HEK293 (cell line): ENCODE data around the gene ABHD16B.
A peak's percentile ranks its signal among the peaks of the same experiment; 100 is the strongest.

Source experiments
- CTCF ChIA-PET: fragments of 350-600 bp; formaldehyde crosslinking; extraction: SDS; loops from one replicate; lab custom pipeline; 2021; ENCODE audit warnings: antibody characterized with exemption; lab: Yijun Ruan, JAX
- POLR2A ChIA-PET: fragments of 300-600 bp; formaldehyde crosslinking; extraction: SDS; loops from one replicate; lab custom pipeline; 2020; ENCODE audit warnings: antibody characterized with exemption, inconsistent platforms; lab: Yijun Ruan, JAX
- H3K27ac ChIP-seq: fragments of 200-500 bp; sonication (Bioruptor generic); 2 replicates; pipeline ENCODE4 v1.5.1; 2014; ENCODE audit warnings: low read depth, low read length, control low read depth, inconsistent platforms; ENCODE audit errors: extremely low read depth
- H3K36me3 ChIP-seq, 2 experiments: fragments of 200-500 bp in 1 of 2; sonication (Bioruptor generic) in 1 of 2; 1 replicate in 1 of 2; 2 replicates in 1 of 2; pipeline ENCODE4 v1.5.1; 2014 to 2017; ENCODE audit warnings: inconsistent platforms in 2 of 2, low read length in 2 of 2; ENCODE audit not compliant: control insufficient read depth in 2 of 2, insufficient read depth in 1 of 2
- H3K4me1 ChIP-seq: fragments of 200-500 bp; sonication (Bioruptor generic); 2 replicates; pipeline ENCODE4 v1.5.1; 2014; ENCODE audit warnings: mild to moderate bottlenecking, low read length, inconsistent platforms; ENCODE audit not compliant: control insufficient read depth, insufficient read depth
- H3K4me3 ChIP-seq: 2 replicates; pipeline ENCODE4 v1.5.1; 2011; ENCODE audit warnings: low read depth, mild to moderate bottlenecking, control low read depth, low read length, moderate library complexity
- H3K9me3 ChIP-seq: fragments of 200-500 bp; sonication (Bioruptor generic); 2 replicates; pipeline ENCODE4 v1.5.1; 2014; ENCODE audit warnings: low read depth, low read length, inconsistent platforms; ENCODE audit not compliant: control insufficient read depth, insufficient read depth
- HOXC10 ChIP-seq: sonication (generic); formaldehyde crosslinking; IDR thresholded peaks from 2 replicates; pipeline ENCODE4 v1.8.1; 2023; ENCODE audit warnings: mild to moderate bottlenecking, missing genetic modification reagents
- IKZF3 ChIP-seq: fragments of 450-650 bp; IDR thresholded peaks from 2 replicates; pipeline ENCODE4 v1.5.0; 2018; ENCODE audit warnings: missing biosample characterization, mild to moderate bottlenecking, missing genetic modification characterization, moderate library complexity
- KLF9 ChIP-seq: fragments of 450-650 bp; formaldehyde crosslinking; IDR thresholded peaks from 2 replicates; pipeline ENCODE4 v1.5.1; 2016; ENCODE audit warnings: missing biosample characterization, missing genetic modification characterization, low read depth
- PRDM4 ChIP-seq: fragments of 450-650 bp; formaldehyde crosslinking; IDR thresholded peaks from 2 replicates; pipeline ENCODE4 v1.5.1; 2017; ENCODE audit warnings: missing biosample characterization, missing genetic modification characterization
- PRDM6 ChIP-seq: fragments of 450-650 bp; formaldehyde crosslinking; IDR thresholded peaks from 2 replicates; pipeline ENCODE4 v1.5.1; 2017; ENCODE audit warnings: missing biosample characterization, missing genetic modification characterization
- SP2 ChIP-seq: fragments of 450-650 bp; formaldehyde crosslinking; IDR thresholded peaks from 2 replicates; pipeline ENCODE4 v1.5.1; 2016; ENCODE audit warnings: missing biosample characterization, missing genetic modification characterization
- TSHZ1 ChIP-seq: fragments of 450-650 bp; formaldehyde crosslinking; IDR thresholded peaks from 2 replicates; pipeline ENCODE4 v1.5.1; 2016; ENCODE audit warnings: missing biosample characterization, missing genetic modification characterization, borderline replicate concordance
- ZEB2 ChIP-seq: fragments of 450-650 bp; formaldehyde crosslinking; IDR thresholded peaks from 2 replicates; pipeline ENCODE4 v1.5.1; 2016; ENCODE audit warnings: missing biosample characterization, missing genetic modification characterization
- ZIC2 ChIP-seq: fragments of 450-650 bp; formaldehyde crosslinking; IDR thresholded peaks from 2 replicates; pipeline ENCODE4 v1.5.1; 2016; ENCODE audit warnings: missing biosample characterization, missing genetic modification characterization
- ZNF146 ChIP-seq: fragments of 450-650 bp; formaldehyde crosslinking; IDR thresholded peaks from 2 replicates; pipeline ENCODE4 v1.5.1; 2016; ENCODE audit warnings: missing biosample characterization, missing genetic modification characterization
- ZNF324 ChIP-seq: fragments of 450-650 bp; formaldehyde crosslinking; IDR thresholded peaks from 2 replicates; pipeline ENCODE4 v1.5.1; 2016; ENCODE audit warnings: missing biosample characterization, missing genetic modification characterization
- ZNF558 ChIP-seq: fragments of 450-650 bp; formaldehyde crosslinking; IDR thresholded peaks from 2 replicates; pipeline ENCODE4 v1.5.1; 2016; ENCODE audit warnings: missing biosample characterization, missing genetic modification characterization
- ZNF585B ChIP-seq: fragments of 450-650 bp; formaldehyde crosslinking; IDR thresholded peaks from 2 replicates; pipeline ENCODE4 v1.5.1; 2016; ENCODE audit warnings: missing biosample characterization, missing genetic modification characterization
- ZNF623 ChIP-seq: fragments of 450-650 bp; formaldehyde crosslinking; IDR thresholded peaks from 2 replicates; pipeline ENCODE4 v1.5.1; 2016; ENCODE audit warnings: missing biosample characterization, missing genetic modification characterization
- ZNF629 ChIP-seq: fragments of 450-650 bp; formaldehyde crosslinking; IDR thresholded peaks from 2 replicates; pipeline ENCODE4 v1.5.1; 2017; ENCODE audit warnings: missing biosample characterization, missing genetic modification characterization
- ZNF658 ChIP-seq: fragments of 450-650 bp; formaldehyde crosslinking; IDR thresholded peaks from 2 replicates; pipeline ENCODE4; 2016; ENCODE audit warnings: missing biosample characterization, missing genetic modification characterization
- TF ChIP-seq, protein P1 (sequence below): fragments of 450-650 bp; formaldehyde crosslinking; IDR thresholded peaks from 2 replicates; pipeline ENCODE4 v1.5.1; 2016; ENCODE audit warnings: missing biosample characterization, missing genetic modification characterization
- TF ChIP-seq, protein P2 (sequence below): fragments of 450-650 bp; formaldehyde crosslinking; IDR thresholded peaks from 2 replicates; pipeline ENCODE4 v1.5.1; 2016; ENCODE audit warnings: missing biosample characterization, missing genetic modification characterization
- TF ChIP-seq, protein P3 (sequence below): fragments of 450-650 bp; formaldehyde crosslinking; IDR thresholded peaks from 2 replicates; pipeline ENCODE4 v1.5.1; 2016; ENCODE audit warnings: missing biosample characterization, missing genetic modification characterization

ABHD16B gene

GRCh38 chr20:63864545-63864977 lies 3.3 kb downstream of the ABHD16B start (continued):
- TF ChIP-seq TSHZ1 (tag by site-specific recombination) (no peak), ZNF623 (tag by site-specific recombination) (peak; percentile 39; the same call in 1 of the 2 replicates), ZNF146 (tag by site-specific recombination) (no peak), HOXC10 (CRISPR knock-in tag) (no peak), ZNF324 (tag by site-specific recombination) (no peak), ZIC2 (tag by site-specific recombination) (peak; percentile 36; the same call in 1 of the 2 replicates), PRDM6 (tag by site-specific recombination) (no peak), ZNF658 (no peak), KLF9 (no peak)

GRCh38 chr20:63864978-63865640 lies 3.8 kb downstream of the ABHD16B start, which contains the start of gene TPD52L2:
Gene TPD52L2 (plus strand): TSS chr20:63865270. CDS start chr20:63865366, 96 bp downstream.
- POLR2A ChIA-PET: interaction anchor here (0.7 to 3.4 kb wide), 30 partner anchors 9 to 344 kb away, joined by 3 to 18 read pairs (median 5); partner anchors contain the start of genes ARFRP1, DNAJC5, HELZ2 and LIME1
- Histone ChIP-seq H3K4me3 (peak within 1 kb of the TSS; percentile 93), H3K9me3 (no peaks in the 10 kb centered on the region), H3K36me3 (peaks cover 10 to 44% of the 10 kb centered on the region in 2 experiments), H3K4me1 (no peaks in the 10 kb centered on the region), H3K27ac (peak within 1 kb of the TSS; percentile 74)
- CTCF ChIA-PET: interaction anchor here (0.7 to 2.3 kb wide), 14 partner anchors 36 to 384 kb away, joined by 3 to 9 read pairs (median 4); partner anchors contain the start of gene PRPF6
- TF ChIP-seq ZEB2 (tag by site-specific recombination) (peak; percentile 72; the same call in 1 of the 2 replicates), PRDM4 (tag by site-specific recombination) (0 out of 2 replicates have a peak, but pooled peaks have one; percentile 15), ZNF629 (tag by site-specific recombination) (peak; percentile 99), SP2 (tag by site-specific recombination) (peak; percentile 99), IKZF3 (peak; percentile 98), ZNF558 (tag by site-specific recombination) (no peak), ZNF585B (tag by site-specific recombination) (no peak)
- TF ChIP-seq, protein P1, sequence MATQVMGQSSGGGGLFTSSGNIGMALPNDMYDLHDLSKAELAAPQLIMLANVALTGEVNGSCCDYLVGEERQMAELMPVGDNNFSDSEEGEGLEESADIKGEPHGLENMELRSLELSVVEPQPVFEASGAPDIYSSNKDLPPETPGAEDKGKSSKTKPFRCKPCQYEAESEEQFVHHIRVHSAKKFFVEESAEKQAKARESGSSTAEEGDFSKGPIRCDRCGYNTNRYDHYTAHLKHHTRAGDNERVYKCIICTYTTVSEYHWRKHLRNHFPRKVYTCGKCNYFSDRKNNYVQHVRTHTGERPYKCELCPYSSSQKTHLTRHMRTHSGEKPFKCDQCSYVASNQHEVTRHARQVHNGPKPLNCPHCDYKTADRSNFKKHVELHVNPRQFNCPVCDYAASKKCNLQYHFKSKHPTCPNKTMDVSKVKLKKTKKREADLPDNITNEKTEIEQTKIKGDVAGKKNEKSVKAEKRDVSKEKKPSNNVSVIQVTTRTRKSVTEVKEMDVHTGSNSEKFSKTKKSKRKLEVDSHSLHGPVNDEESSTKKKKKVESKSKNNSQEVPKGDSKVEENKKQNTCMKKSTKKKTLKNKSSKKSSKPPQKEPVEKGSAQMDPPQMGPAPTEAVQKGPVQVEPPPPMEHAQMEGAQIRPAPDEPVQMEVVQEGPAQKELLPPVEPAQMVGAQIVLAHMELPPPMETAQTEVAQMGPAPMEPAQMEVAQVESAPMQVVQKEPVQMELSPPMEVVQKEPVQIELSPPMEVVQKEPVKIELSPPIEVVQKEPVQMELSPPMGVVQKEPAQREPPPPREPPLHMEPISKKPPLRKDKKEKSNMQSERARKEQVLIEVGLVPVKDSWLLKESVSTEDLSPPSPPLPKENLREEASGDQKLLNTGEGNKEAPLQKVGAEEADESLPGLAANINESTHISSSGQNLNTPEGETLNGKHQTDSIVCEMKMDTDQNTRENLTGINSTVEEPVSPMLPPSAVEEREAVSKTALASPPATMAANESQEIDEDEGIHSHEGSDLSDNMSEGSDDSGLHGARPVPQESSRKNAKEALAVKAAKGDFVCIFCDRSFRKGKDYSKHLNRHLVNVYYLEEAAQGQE (tag by site-specific recombination): no peak; the same call in 1 of the 2 replicates
- TF ChIP-seq, protein P2, sequence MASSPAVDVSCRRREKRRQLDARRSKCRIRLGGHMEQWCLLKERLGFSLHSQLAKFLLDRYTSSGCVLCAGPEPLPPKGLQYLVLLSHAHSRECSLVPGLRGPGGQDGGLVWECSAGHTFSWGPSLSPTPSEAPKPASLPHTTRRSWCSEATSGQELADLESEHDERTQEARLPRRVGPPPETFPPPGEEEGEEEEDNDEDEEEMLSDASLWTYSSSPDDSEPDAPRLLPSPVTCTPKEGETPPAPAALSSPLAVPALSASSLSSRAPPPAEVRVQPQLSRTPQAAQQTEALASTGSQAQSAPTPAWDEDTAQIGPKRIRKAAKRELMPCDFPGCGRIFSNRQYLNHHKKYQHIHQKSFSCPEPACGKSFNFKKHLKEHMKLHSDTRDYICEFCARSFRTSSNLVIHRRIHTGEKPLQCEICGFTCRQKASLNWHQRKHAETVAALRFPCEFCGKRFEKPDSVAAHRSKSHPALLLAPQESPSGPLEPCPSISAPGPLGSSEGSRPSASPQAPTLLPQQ (tag by site-specific recombination): peak; percentile 42; the same call in 1 of the 2 replicates
- TF ChIP-seq, protein P3, sequence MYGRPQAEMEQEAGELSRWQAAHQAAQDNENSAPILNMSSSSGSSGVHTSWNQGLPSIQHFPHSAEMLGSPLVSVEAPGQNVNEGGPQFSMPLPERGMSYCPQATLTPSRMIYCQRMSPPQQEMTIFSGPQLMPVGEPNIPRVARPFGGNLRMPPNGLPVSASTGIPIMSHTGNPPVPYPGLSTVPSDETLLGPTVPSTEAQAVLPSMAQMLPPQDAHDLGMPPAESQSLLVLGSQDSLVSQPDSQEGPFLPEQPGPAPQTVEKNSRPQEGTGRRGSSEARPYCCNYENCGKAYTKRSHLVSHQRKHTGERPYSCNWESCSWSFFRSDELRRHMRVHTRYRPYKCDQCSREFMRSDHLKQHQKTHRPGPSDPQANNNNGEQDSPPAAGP: peak; percentile 23; the same call in 1 of the 2 replicates
